IPS-18c (cell line): ENCODE measurements around the gene AVL9.

Experiments
- H3K4me3 ChIP-seq: 2 replicates; pipeline ENCODE4 v1.7.0; 2013; ENCODE audit warnings: low read depth, mild to moderate bottlenecking, low read length, moderate library complexity; ENCODE audit not compliant: insufficient read depth
- H3K9me3 ChIP-seq: one replicate; pipeline ENCODE4 v1.6.1; 2013; ENCODE audit warnings: mild to moderate bottlenecking, low read length, moderate library complexity; ENCODE audit not compliant: control insufficient read depth, insufficient read depth

AVL9 gene

DNA sequence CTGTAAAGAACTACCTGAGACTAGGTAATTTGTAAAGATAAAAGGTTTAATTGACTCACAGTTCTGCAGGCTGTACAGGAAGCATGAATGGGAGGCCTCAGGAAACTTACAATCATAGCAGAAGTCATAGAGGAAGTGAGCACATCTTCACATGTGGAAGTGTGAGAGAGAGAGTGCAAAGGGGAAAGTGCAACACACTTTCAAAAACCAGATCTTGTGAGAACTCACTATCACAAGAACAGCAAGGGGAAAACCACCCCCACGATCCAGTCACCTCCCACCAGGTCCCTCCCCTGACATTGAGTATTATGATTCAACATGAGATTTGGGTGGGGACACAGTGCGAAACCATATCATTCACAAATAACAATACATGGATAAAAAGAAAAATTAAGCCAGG lies 24.5 kb downstream of the AVL9 start:
- peaks cover 29% of the 10 kb centered on the region for H3K9me3 ChIP-seq
- no peak overlapping the region for H3K4me3 ChIP-seq

DNA sequence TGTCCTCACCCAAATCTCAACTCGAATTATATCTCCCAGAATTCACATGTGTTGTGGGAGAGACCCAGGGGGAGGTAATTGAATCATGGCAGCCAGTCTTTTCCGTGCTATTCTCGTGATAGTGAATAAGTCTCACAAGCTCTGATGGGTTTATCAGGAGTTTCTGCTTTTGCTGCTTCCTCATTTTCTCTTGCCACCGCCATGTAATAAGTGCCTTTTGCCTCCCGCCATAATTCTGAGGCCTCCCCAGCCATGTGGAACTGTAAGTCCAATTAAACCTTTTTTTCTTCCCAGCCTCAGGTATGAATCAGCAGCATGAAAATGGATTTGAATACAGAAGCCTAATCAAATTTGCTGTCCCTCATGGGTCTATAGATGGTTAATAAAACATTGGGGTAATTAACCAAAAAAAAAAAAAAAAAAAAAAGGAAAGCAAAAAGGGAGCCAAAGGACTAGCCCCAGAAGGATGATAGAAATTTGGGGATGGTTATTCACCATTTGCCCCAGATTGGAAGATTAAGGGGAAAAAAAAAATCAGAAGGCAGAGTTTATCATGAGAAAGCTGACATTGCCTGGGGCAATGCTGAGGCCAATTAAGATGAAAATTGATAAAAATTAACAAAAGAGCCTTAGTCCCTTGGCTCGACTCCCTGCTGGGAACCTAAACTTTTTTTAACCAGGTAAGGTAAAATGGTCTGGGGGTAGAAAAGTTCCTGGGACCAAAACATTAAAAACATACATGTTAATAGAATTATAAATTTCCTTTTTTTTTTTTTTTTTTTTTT lies 27.6 kb downstream of the AVL9 start:
- Histone ChIP-seq H3K4me3 (no peak overlapping the region), H3K9me3 (peaks cover 18% of the 10 kb centered on the region)

DNA sequence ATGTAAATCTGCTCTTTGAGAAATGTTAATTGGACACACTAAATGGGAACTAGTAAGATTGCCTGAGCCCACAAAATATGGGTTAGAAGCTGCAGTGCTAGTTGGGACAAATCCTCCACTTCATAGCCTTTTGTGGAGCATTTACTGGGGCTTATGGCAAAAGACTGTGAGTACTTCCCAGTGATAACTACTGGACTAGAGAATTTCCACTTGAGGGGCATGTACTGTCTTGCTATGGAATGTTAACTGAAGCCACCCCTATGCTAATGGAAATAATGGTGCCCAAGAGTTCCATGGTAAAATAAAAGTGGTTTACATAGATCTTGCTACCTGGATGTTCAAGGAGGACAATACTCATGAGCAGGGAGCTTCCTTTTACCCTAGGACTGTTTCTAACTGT lies 29.3 kb downstream of the AVL9 start:
- Histone ChIP-seq H3K9me3 (peaks cover 14% of the 10 kb centered on the region), H3K4me3 (no peak overlapping the region)

DNA sequence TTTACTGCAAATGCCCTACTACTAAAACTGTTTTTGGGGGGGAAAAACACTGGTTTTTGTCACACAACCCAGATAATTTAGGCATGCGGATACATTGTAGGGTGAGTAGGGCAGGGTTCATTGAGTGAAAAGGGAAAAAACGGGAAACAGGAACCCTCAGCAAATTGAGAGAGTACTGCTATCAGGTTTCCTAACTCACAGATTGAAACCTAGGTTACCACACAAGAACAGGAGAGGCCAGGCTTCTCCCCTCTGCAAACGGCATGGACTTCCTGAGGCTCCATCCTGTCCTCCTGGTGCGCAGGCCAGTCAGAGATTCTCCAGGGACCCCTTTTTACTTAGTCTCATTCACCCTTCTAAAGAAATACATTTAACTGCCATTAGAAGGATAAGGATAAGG lies 30.6 kb downstream of the AVL9 start:
- no peak overlapping the region for H3K4me3 ChIP-seq
- peaks cover 8% of the 10 kb centered on the region for H3K9me3 ChIP-seq

DNA sequence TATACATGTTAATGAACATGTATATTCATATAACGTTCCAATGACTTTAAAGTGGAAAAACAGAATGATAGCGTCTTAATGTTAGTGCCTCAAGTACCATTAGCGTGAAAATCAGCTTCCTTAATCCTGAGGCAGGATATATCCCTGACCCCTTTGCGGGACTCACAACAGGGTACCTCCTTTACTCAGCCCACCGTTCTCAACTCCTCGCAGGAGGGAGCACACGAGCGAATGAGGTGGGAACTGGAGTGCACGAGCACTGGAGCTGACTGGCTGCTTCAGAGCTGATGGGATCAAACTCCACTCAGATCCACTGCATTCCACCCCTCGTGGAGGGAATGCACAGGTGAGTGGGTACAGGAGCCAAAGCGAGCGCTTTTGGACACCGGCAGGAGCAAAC lies 36.1 kb downstream of the AVL9 start:
- H3K9me3 ChIP-seq = no peaks in the 10 kb centered on the region

DNA sequence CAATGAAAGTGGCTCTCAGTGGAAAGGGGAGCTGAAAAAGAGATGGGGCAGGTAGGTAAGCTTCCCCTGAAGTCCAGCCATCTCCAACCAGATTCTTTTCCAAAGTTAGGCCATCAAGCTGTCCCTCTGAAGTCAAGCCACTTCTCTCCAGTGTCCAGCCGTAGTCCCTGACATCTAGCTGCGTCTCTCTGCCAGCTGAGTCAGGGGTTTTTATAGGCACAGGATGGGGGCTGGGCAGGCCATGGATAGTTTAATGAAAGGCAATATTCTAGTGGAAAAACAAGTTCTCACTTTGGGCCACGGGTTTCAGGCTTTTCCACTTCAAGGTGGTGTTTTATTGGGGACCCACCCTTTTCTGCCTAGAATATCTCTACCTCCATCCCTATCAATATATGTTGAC lies 36.8 kb downstream of the AVL9 start:
- Histone ChIP-seq H3K9me3 (no peaks in the 10 kb centered on the region), H3K4me3 (no peak overlapping the region)

More for the DNA sequence above, 36.1 kb downstream of the AVL9 start:
- no peak overlapping the region for H3K4me3 ChIP-seq

DNA sequence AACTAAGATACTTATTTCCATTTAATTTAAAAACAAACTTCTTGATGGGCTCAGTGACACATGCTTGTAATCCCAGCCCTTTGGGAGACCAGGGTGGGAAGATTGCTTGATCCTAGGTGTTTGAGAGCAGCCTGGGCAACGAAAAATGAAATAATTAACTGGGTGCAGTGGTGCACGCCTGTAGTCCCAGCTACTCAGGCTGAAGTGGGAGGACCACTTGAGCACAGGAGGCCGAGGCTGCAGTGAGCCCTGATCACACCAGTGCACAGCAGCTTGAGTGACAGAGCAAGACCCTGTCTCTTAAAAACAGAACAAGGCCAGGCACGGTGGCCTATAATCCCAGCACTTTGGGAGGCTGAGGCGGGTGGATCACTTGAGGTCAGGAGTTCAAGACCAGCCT lies 37.4 kb downstream of the AVL9 start:
- no peak overlapping the region for H3K4me3 ChIP-seq
- no peaks in the 10 kb centered on the region for H3K9me3 ChIP-seq

DNA sequence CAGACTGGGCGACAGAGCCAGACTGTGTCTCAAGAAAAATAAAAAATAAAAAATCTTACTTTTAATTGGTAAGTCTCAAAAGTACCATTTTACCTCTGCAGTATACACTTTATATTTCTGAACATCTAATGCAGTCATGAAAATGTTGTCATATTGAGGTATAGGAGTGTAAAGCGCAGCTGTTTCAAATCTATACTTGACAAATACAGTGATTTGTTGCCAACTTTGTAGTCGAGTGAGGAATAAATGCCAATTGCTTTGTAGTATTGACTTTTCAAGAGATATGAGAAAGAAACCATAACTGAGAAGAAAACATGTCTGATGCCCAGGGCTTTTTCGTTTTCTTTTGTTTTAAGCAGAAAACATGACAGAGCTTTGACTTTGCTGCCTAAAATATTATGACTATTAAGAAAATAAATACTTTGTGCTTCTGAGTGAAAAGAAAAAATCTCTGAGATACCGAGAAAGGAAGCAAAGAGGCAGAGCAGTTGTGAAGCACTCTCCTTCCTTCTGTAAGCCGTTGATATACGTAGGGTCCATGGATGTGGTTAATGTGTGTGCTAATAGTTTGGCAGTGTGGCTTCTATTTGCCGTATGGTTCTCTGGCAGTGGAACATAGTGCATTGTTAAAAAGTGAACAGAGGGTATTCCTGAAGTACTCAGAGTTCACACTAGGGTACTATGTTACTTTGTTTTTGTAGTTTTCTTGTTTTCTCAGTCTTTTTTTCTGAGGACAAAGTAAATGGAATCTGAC lies 38.2 kb downstream of the AVL9 start:
- H3K9me3 ChIP-seq = no peaks in the 10 kb centered on the region
- no peak overlapping the region for H3K4me3 ChIP-seq

DNA sequence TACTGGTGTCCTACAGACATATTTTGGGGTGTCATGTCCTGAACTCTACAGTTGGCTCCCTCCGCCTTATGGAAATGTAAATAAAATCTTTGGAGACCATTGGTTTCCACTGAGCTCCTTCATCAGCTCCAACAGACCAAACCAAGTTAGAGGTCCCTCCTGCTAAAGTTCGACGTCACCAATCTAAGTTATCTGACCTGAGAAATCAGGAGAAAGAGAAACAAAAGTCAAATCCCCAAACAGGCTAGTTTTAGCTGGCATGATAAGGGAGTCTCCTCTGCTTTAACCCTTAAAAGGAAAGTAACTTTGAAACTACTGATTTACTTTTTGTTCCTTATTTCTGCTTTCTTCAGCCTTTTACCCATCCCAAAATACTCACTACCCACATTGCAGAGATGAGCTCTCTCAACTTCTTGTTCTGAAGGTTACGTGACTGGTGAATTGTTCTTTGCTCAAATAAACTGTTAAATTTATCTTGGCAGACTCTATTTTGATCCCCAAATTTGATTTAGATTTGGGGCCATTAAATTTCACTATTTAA lies 39.9 kb downstream of the AVL9 start:
- Histone ChIP-seq H3K9me3 (no peaks in the 10 kb centered on the region), H3K4me3 (no peak overlapping the region)

DNA sequence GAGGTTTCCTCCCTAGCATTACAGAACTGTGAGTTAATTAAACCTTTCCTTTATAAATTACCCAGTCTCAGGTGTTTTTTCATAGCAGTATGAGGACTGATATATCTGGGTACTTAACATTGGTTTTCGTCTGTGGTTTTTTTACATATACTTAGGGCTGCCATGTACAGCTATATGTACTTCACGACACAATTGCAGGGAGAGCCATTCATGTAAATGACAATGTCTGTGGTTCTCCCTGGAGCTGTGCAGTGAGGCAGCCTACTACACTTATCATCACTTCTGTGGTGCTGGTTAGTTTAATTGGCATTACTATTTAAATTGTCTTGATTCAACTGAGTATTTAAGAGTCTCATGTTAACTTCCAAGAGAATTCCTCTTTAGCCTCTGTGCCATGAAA lies 40.7 kb downstream of the AVL9 start:
- H3K9me3 ChIP-seq = no peaks in the 10 kb centered on the region
- H3K4me3 ChIP-seq = no peak overlapping the region

DNA sequence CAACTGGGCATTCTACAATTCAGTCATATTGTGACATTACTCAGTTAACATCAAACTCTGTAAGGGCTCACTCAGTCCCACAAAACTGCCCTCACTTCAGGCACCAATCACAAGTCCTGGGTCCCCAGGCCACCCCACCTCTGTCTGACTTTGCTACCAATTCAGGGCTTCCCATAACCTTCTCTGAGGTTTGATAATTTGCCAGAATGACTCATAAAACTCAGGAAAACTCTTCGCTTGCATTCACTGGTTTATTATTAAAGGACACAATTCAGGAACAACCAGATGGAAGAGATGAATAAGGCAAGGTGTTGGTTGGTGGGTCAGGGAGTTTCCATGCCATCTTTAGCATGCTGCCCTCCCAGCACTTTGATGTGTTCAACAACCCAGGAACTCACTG lies 41.3 kb downstream of the AVL9 start:
- no peaks in the 10 kb centered on the region for H3K9me3 ChIP-seq
- H3K4me3 ChIP-seq = no peak overlapping the region

DNA sequence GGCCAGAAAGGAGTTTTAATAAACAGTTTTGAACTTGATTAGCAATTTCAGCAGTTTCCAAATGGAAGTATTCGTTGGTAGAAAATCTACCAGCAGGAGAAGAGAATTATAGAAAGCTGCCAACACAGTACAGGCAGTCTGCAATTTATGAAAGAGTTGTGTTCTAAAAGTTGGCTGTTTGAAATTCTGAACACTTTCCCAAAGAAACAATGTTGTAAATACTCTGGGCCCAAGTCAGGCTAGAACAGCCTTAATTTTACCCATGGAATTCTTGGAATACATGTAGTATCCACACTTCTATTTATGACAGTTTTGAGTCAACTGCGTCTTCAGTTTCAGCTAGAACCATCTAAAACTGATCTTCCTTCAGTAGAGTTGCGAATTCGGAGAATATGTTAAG lies 42.5 kb downstream of the AVL9 start:
- Histone ChIP-seq H3K9me3 (no peaks in the 10 kb centered on the region), H3K4me3 (no peak overlapping the region)

DNA sequence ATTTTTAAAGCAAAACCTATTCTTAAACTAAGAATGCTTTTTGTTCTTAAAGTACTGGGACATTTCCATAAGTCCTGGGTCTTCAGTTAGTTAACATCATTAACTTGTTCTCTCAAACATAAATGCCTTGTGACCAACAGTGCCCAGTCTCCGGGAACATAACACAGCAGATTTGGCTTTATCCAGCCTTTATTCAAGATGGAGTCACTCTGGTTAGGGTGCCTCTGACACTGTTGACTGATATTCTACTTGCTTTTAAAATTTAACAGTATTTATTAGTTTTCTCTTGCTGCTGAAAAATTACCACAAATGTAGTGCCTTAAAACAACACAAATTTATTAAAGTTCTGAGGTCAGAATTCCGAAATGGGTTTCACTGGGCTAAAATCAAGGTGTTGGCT lies 44.1 kb downstream of the AVL9 start:
- H3K4me3 ChIP-seq = no peak overlapping the region
- no peaks in the 10 kb centered on the region for H3K9me3 ChIP-seq

DNA sequence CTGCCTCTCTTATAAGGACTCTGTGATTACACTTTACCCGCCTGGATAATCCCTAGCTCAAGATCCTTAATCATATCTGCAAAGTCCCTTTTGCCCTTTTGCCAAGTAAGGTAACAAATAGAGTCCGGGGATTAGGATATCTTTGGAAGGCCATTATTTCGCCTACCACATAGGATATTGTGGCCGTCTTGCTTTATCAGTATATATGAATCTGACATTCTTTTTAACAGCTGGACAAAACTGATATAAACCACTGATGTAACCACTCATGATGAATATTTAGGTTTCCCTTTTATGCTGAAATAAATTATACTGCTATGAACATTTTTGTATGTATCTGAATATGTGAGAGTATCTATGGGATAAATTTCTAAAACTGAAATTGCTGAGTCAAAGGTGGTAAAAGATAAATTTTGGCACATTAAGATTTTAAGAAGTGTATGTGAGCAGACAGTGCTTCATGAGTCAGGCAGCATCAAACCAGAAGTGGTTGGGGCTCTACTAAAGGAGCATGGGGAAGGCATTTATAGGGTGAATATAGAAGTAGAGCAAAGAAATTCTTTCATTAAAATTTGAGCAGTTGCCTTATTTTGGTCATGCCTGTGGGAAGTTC lies 44.7 kb downstream of the AVL9 start:
- H3K9me3 ChIP-seq = no peaks in the 10 kb centered on the region
- H3K4me3 ChIP-seq = no peak overlapping the region

DNA sequence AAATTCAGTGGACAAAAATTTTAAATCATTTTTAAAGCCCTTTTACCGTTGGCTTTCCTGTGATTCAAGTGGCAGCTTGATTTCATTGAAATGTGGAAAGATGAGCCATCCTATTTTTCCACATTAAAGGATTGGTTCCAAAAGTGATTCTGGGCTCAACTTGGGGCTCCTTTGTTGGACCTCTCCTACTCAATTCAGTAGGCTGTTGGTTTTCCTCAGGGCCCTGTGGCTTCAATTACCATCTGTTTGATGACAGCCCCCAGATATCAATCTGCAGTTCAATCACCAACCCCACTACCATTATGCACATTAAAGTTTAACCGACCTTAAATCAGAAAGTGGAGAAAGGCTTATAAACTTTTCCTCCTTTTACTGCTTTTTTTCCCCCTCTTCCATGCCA lies 47.3 kb downstream of the AVL9 start:
- Histone ChIP-seq H3K4me3 (no peak overlapping the region), H3K9me3 (peaks cover 2% of the 10 kb centered on the region)

DNA sequence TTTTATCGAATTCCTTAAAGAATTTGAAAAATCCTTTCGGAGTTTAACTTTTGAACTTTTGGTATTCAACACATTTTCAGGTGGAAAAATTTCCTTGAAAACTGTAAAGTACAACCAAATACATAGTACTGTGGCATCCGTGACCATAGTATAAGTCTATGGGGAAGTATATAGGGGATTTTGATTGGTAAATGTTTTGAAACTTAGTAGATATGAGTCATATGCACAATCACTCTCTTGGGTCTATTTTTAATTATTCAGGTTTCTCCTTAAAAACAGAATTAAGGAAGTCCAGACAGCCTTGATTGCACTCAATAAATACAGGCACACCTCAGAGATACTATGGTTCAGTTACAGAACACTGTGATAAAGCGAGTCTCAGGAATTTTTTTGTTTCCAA lies 64.2 kb downstream of the AVL9 start:
- Histone ChIP-seq H3K9me3 (no peaks in the 10 kb centered on the region), H3K4me3 (no peak overlapping the region)

DNA sequence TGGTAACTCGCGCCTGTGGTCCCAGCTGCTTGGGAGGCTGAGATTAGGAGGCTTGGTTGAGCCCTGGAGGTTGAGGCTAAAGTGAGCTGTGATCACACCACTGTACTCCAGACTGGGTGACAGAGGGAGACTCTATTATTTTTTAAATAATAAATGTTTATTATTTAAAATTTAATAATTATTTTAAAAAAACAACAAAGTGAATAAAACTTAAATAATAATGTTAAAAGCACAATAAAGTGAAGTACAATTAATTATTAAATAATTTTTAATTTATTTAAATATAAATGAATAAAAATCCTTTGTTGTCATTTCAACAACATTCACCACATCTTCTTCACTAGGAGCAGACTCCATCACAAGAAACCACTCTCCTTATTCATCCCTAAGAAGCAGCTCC lies 64.8 kb downstream of the AVL9 start:
- no peaks in the 10 kb centered on the region for H3K9me3 ChIP-seq

DNA sequence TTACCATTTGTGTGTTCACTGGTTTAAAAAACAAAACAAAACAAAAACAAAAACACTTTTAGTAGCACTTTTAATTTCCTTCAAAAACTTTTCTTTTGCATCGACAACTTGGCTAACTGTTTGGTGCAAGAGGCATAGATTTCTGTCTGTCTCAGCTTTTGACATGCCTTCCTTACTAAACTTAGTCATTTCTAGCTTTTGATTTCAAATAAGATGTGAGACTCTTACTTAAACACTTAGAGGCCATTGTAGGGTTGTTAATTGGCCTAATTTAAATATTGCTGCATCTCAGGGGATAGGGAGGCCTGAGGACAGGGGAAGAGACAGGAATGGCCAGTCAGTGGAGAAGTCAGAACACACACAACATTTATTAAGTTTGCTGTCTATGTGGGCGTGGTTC lies 66.3 kb downstream of the AVL9 start:
- Histone ChIP-seq H3K4me3 (no peak overlapping the region), H3K9me3 (no peaks in the 10 kb centered on the region)

More for the DNA sequence above, 64.8 kb downstream of the AVL9 start:
- H3K4me3 ChIP-seq = no peak overlapping the region
